ENCODE results near the gene COL4A3. TPM values are rescaled to one million over a fixed set of nuclear protein-coding genes. Genes with fewer than 3 reads are reported as not detected.

Gene COL4A3
- total RNA-seq, 4 donors from 2014 or later = under 0.01 to 67.7 (median 10.2) TPM

GRCh38 chr2:227123697-227124096, 40.7 kb upstream of the COL4A3 start:
- Histone ChIP-seq H3K36me3 (no peaks in the 10 kb centered on the region), H3K4me3 (no peak overlapping the region), H3K27ac (no peak overlapping the region), H3K9me3 (no peaks in the 10 kb centered on the region), H3K4me1 (no peaks in the 10 kb centered on the region), H3K27me3 (no peaks in the 10 kb centered on the region)
- DNase-seq = no peak
- TF ChIP-seq POLR2A (IDR thresholded peaks at IDR 0.05) (no peak), CTCF (IDR thresholded peaks at IDR 0.05) (no peak)

- H3K4me3 ChIP-seq = no peak overlapping the region
- H3K4me1 ChIP-seq = no peaks in the 10 kb centered on the region
- no peaks in the 10 kb centered on the region for H3K27me3 ChIP-seq
- no peaks in the 10 kb centered on the region for H3K9me3 ChIP-seq
- no peak for DNase-seq
- no peaks in the 10 kb centered on the region for H3K36me3 ChIP-seq
- H3K27ac ChIP-seq = no peak overlapping the region
- no peak for TF ChIP-seq POLR2A (IDR thresholded peaks at IDR 0.05)
- TF ChIP-seq CTCF (IDR thresholded peaks at IDR 0.05) = no peak
These were observed 39.6 kb upstream of the COL4A3 start for GRCh38 chr2:227124811-227125210.

GRCh38 chr2:227125506-227125905, 38.9 kb upstream of the COL4A3 start:
- no peak overlapping the region for H3K27ac ChIP-seq
- H3K4me1 ChIP-seq = no peaks in the 10 kb centered on the region
- no peak for TF ChIP-seq CTCF (IDR thresholded peaks at IDR 0.05)
- TF ChIP-seq POLR2A (IDR thresholded peaks at IDR 0.05) = no peak
- no peaks in the 10 kb centered on the region for H3K9me3 ChIP-seq
- H3K4me3 ChIP-seq = no peak overlapping the region
- H3K27me3 ChIP-seq = no peaks in the 10 kb centered on the region
- no peak for DNase-seq
- H3K36me3 ChIP-seq = no peaks in the 10 kb centered on the region

GRCh38 chr2:227127201-227127600, 37.2 kb upstream of the COL4A3 start:
- H3K4me3 ChIP-seq = no peak overlapping the region
- H3K9me3 ChIP-seq = no peaks in the 10 kb centered on the region
- no peak for DNase-seq
- TF ChIP-seq CTCF (IDR thresholded peaks at IDR 0.05) = no peak
- no peak for TF ChIP-seq POLR2A (IDR thresholded peaks at IDR 0.05)
- H3K4me1 ChIP-seq = no peaks in the 10 kb centered on the region
- H3K27ac ChIP-seq = no peak overlapping the region
- no peaks in the 10 kb centered on the region for H3K36me3 ChIP-seq
- H3K27me3 ChIP-seq = no peaks in the 10 kb centered on the region

GRCh38 chr2:227130636-227131035, 33.8 kb upstream of the COL4A3 start:
- no peaks in the 10 kb centered on the region for H3K4me1 ChIP-seq
- TF ChIP-seq CTCF (IDR thresholded peaks at IDR 0.05) (no peak), POLR2A (IDR thresholded peaks at IDR 0.05) (no peak)
- no peaks in the 10 kb centered on the region for H3K36me3 ChIP-seq
- H3K9me3 ChIP-seq = no peaks in the 10 kb centered on the region
- no peak for DNase-seq
- no peak overlapping the region for H3K4me3 ChIP-seq
- H3K27ac ChIP-seq = no peak overlapping the region
- H3K27me3 ChIP-seq = no peaks in the 10 kb centered on the region

- no peak overlapping the region for H3K27ac ChIP-seq
- H3K4me3 ChIP-seq = no peak overlapping the region
- H3K27me3 ChIP-seq = no peaks in the 10 kb centered on the region
- no peak for DNase-seq
- no peaks in the 10 kb centered on the region for H3K36me3 ChIP-seq
- H3K4me1 ChIP-seq = no peaks in the 10 kb centered on the region
- no peak for TF ChIP-seq POLR2A (IDR thresholded peaks at IDR 0.05)
- TF ChIP-seq CTCF (IDR thresholded peaks at IDR 0.05) = no peak
- no peaks in the 10 kb centered on the region for H3K9me3 ChIP-seq
These were observed 31.4 kb upstream of the COL4A3 start for GRCh38 chr2:227132986-227133385.

Data from Peyer's patch (tissue), 4 donors.